Trophoblast cell (in vitro differentiated cells and primary cell): Measurements from ENCODE around the gene CHST15.
A peak's percentile ranks its signal among the peaks of the same experiment; 100 is the strongest.

Experiments
- DNase-seq, 2 donors: peaks; one replicate each; pipeline ENCODE4 v3.0.0-alpha.2; 2016
- H2AFZ ChIP-seq: 2 replicates; pipeline ENCODE4 v1.6.1; 2013; ENCODE audit warnings: low read length, moderate library complexity, mild to moderate bottlenecking; ENCODE audit not compliant: insufficient read depth, poor library complexity
- H2AK5ac ChIP-seq: 2 replicates; pipeline ENCODE4 v1.6.1; 2013; ENCODE audit warnings: mild to moderate bottlenecking, low read length
- H2BK120ac ChIP-seq: 2 replicates; pipeline ENCODE4 v1.6.1; 2013; ENCODE audit warnings: low read length, mild to moderate bottlenecking, moderate library complexity; ENCODE audit not compliant: insufficient read depth, poor library complexity
- H2BK12ac ChIP-seq: 2 replicates; pipeline ENCODE4 v1.6.1; 2013; ENCODE audit warnings: mild to moderate bottlenecking, low read length, moderate library complexity
- H2BK5ac ChIP-seq: 2 replicates; pipeline ENCODE4 v1.6.1; 2013; ENCODE audit warnings: low read length, low read depth, moderate library complexity, mild to moderate bottlenecking; ENCODE audit not compliant: poor library complexity
- H3K14ac ChIP-seq: 2 replicates; pipeline ENCODE4 v1.6.1; 2013; ENCODE audit warnings: mild to moderate bottlenecking, low read length
- H3K18ac ChIP-seq: 2 replicates; pipeline ENCODE4 v1.6.1; 2013; ENCODE audit warnings: mild to moderate bottlenecking, low read length
- H3K23ac ChIP-seq: 2 replicates; pipeline ENCODE4 v1.6.1; 2013; ENCODE audit warnings: low read length
- H3K27ac ChIP-seq: 2 replicates; pipeline ENCODE4 v1.5.1; 2013; ENCODE audit warnings: low read depth, mild to moderate bottlenecking, inconsistent platforms, low read length, moderate library complexity
- H3K27me3 ChIP-seq: 2 replicates; pipeline ENCODE4 v1.6.1; 2013; ENCODE audit warnings: inconsistent platforms, mild to moderate bottlenecking, low read length, moderate library complexity; ENCODE audit not compliant: insufficient read depth
- H3K36me3 ChIP-seq, 2 experiments: 1 replicate in 1 of 2; 2 replicates in 1 of 2; pipeline ENCODE4 v1.6.1; 2013; ENCODE audit warnings: low read length in 2 of 2, mild to moderate bottlenecking in 2 of 2, moderate library complexity in 1 of 2; ENCODE audit not compliant: insufficient read depth in 2 of 2, control insufficient read depth in 1 of 2
- H3K4ac ChIP-seq: 2 replicates; pipeline ENCODE4 v1.6.1; 2013; ENCODE audit warnings: low read depth, mild to moderate bottlenecking, low read length, moderate library complexity
- H3K4me1 ChIP-seq, 2 experiments: 1 replicate in 1 of 2; 2 replicates in 1 of 2; pipeline ENCODE4 v1.6.1; 2013; ENCODE audit warnings: low read length in 2 of 2, mild to moderate bottlenecking in 2 of 2, moderate library complexity in 1 of 2; ENCODE audit not compliant: insufficient read depth in 2 of 2, control insufficient read depth in 1 of 2
- H3K4me2 ChIP-seq: 2 replicates; pipeline ENCODE4 v1.6.1; 2013; ENCODE audit warnings: inconsistent platforms, mild to moderate bottlenecking, low read length, moderate library complexity
- H3K4me3 ChIP-seq: 2 replicates; pipeline ENCODE4 v1.5.1; 2013; ENCODE audit warnings: mild to moderate bottlenecking, low read depth, low read length, inconsistent platforms
- H3K79me1 ChIP-seq: one replicate; pipeline ENCODE4 v1.6.1; 2013; ENCODE audit warnings: low read length
- H3K79me2 ChIP-seq: 2 replicates; pipeline ENCODE4 v1.6.1; 2013; ENCODE audit warnings: low read length, mild to moderate bottlenecking; ENCODE audit not compliant: control insufficient read depth, insufficient read depth, poor library complexity
- H3K9ac ChIP-seq: 2 replicates; pipeline ENCODE4 v1.6.1; 2013; ENCODE audit warnings: mild to moderate bottlenecking, low read length
- H3K9me3 ChIP-seq: 2 replicates; pipeline ENCODE4 v1.6.1; 2013; ENCODE audit warnings: low read depth, mild to moderate bottlenecking, control low read depth, inconsistent platforms, low read length; ENCODE audit not compliant: insufficient read depth
- H4K12ac ChIP-seq: 2 replicates; pipeline ENCODE4 v1.6.1; 2013; ENCODE audit warnings: low read depth, mild to moderate bottlenecking, low read length, moderate library complexity
- H4K8ac ChIP-seq: 2 replicates; pipeline ENCODE4 v1.6.1; 2013; ENCODE audit warnings: low read depth, mild to moderate bottlenecking, low read length, moderate library complexity
- H4K91ac ChIP-seq: one replicate; pipeline ENCODE4 v1.6.1; 2013; ENCODE audit warnings: low read depth, mild to moderate bottlenecking, low read length, moderate library complexity
- WGBS: extraction: QIAGEN DNeasy Blood & Tissue Kit; methylation state at CpG from one replicate; pipeline ENCODE4 v1.1.7; 2013; ENCODE audit warnings: missing lambda C conversion rate; ENCODE audit not compliant: insufficient read length, insufficient coverage; ENCODE audit errors: extremely low coverage; 5-methylcytosine and 5-hydroxymethylcytosine counted together

Gene CHST15

GRCh38 chr10:123998197-123999141, 94.9 kb downstream of the CHST15 start:
- Histone ChIP-seq H4K91ac (no peak overlapping the region), H3K4ac (no peak overlapping the region), H2AK5ac (no peak overlapping the region), H3K18ac (no peak overlapping the region), H3K27me3 (no peaks in the 10 kb centered on the region), H3K4me2 (no peak overlapping the region), H3K4me1 (peaks cover 2 to 8% of the 10 kb centered on the region in 2 experiments), H2AFZ (no peak overlapping the region), H3K36me3 (no peaks in the 10 kb centered on the region), H3K4me3 (no peak overlapping the region), H3K14ac (no peak overlapping the region), H2BK120ac (no peak overlapping the region), H3K79me2 (no peaks in the 10 kb centered on the region), H3K9ac (no peak overlapping the region), H3K9me3 (no peaks in the 10 kb centered on the region), H3K79me1 (no peaks in the 10 kb centered on the region), H2BK12ac (no peak overlapping the region), H3K27ac (no peak overlapping the region), H2BK5ac (no peak overlapping the region), H4K12ac (no peak overlapping the region), H4K8ac (no peak overlapping the region), H3K23ac (no peak overlapping the region)
- DNase-seq, result no peak
- no CpG with 5 or more reads among the region's 11 CpGs for WGBS

- H3K4me2 ChIP-seq, result no peak overlapping the region
Measured at GRCh38 chr10:123997486-123998196, 95.8 kb downstream of the CHST15 start.

GRCh38 chr10:123997013-123997412, 96.4 kb downstream of the CHST15 start:
- H3K4ac ChIP-seq, result no peak overlapping the region
- no peak for DNase-seq
- no peaks in the 10 kb centered on the region for H3K36me3 ChIP-seq
- peaks cover 2 to 8% of the 10 kb centered on the region in 2 experiments for H3K4me1 ChIP-seq
- no peak overlapping the region for H3K9ac ChIP-seq
- no CpG with 5 or more reads among the region's 6 CpGs for WGBS
- H3K4me2 ChIP-seq, result no peak overlapping the region
- no peak overlapping the region for H3K27ac ChIP-seq
- no peak overlapping the region for H4K91ac ChIP-seq
- no peak overlapping the region for H3K18ac ChIP-seq
- H2BK12ac ChIP-seq, result no peak overlapping the region
- H3K79me1 ChIP-seq, result no peaks in the 10 kb centered on the region
- no peak overlapping the region for H3K4me3 ChIP-seq
- H3K23ac ChIP-seq, result no peak overlapping the region
- no peak overlapping the region for H2BK5ac ChIP-seq
- H4K12ac ChIP-seq, result no peak overlapping the region
- no peaks in the 10 kb centered on the region for H3K9me3 ChIP-seq
- no peak overlapping the region for H2AFZ ChIP-seq
- H2BK120ac ChIP-seq, result no peak overlapping the region
- H3K14ac ChIP-seq, result no peak overlapping the region
- no peaks in the 10 kb centered on the region for H3K27me3 ChIP-seq
- H2AK5ac ChIP-seq, result no peak overlapping the region
- no peaks in the 10 kb centered on the region for H3K79me2 ChIP-seq
- H4K8ac ChIP-seq, result no peak overlapping the region

More at GRCh38 chr10:123997486-123998196, 95.8 kb downstream of the CHST15 start:
- Histone ChIP-seq H4K8ac (no peak overlapping the region), H2BK5ac (no peak overlapping the region), H3K14ac (no peak overlapping the region), H3K79me2 (no peaks in the 10 kb centered on the region), H3K36me3 (no peaks in the 10 kb centered on the region), H2BK120ac (no peak overlapping the region), H4K91ac (no peak overlapping the region), H3K4me1 (peaks cover 2 to 8% of the 10 kb centered on the region in 2 experiments), H3K27me3 (no peaks in the 10 kb centered on the region), H3K4ac (no peak overlapping the region), H2AFZ (no peak overlapping the region), H3K23ac (no peak overlapping the region), H3K9ac (no peak overlapping the region), H3K18ac (no peak overlapping the region), H2BK12ac (no peak overlapping the region), H3K9me3 (no peaks in the 10 kb centered on the region), H3K27ac (no peak overlapping the region), H2AK5ac (no peak overlapping the region), H4K12ac (no peak overlapping the region), H3K4me3 (peak overlapping the region; percentile 40), H3K79me1 (no peaks in the 10 kb centered on the region)
- peak; percentile 18 to 46 for DNase-seq
- no CpG with 5 or more reads among the region's 7 CpGs for WGBS

- Histone ChIP-seq H3K18ac (no peak overlapping the region), H3K36me3 (no peaks in the 10 kb centered on the region), H3K9me3 (no peaks in the 10 kb centered on the region), H3K23ac (no peak overlapping the region), H3K4me3 (no peak overlapping the region), H2BK5ac (no peak overlapping the region), H2BK120ac (no peak overlapping the region), H3K79me2 (no peaks in the 10 kb centered on the region), H3K27ac (no peak overlapping the region), H3K4me1 (peaks cover 2 to 8% of the 10 kb centered on the region in 2 experiments), H3K14ac (no peak overlapping the region), H2AK5ac (no peak overlapping the region), H3K79me1 (no peaks in the 10 kb centered on the region), H2BK12ac (no peak overlapping the region), H4K12ac (no peak overlapping the region), H3K4ac (no peak overlapping the region), H3K27me3 (no peaks in the 10 kb centered on the region), H2AFZ (no peak overlapping the region), H3K4me2 (no peak overlapping the region), H3K9ac (no peak overlapping the region), H4K91ac (no peak overlapping the region), H4K8ac (no peak overlapping the region)
- WGBS, result no CpG with 5 or more reads among the region's 7 CpGs
- no peak for DNase-seq
Measured at GRCh38 chr10:123996302-123996701, 97.1 kb downstream of the CHST15 start.
